GM13976 (cell line): ENCODE measurements around the gene E2F2.

ENCODE experiments used
- DNase-seq: peaks from one replicate; pipeline ENCODE4 v3.0.0; 2012; ENCODE audit warnings: low spot score
- CTCF ChIP-seq: IDR thresholded peaks from 2 replicates; pipeline ENCODE4 v1.5.1; 2012; ENCODE audit warnings: borderline replicate concordance, mild to moderate bottlenecking; ENCODE audit not compliant: insufficient read depth; ENCODE audit errors: extremely low read depth, missing control alignments, control extremely low read depth
- in situ Hi-C: fragments of 300-500 bp; cut with MboI; formaldehyde crosslinking; loops from one replicate; pipeline ENCODE4 v1.12.0; 2022; ENCODE audit warnings: low sequenced_read_pairs, mixed read lengths, inconsistent platforms; ENCODE audit not compliant: unreplicated experiment

The E2F2 gene

GRCh38 chr1:23530747-23531561, at the start of gene E2F2:
Gene E2F2 (minus strand): TSS chr1:23531233. CDS start chr1:23530793, 440 bp downstream.
- peak; percentile 25 for TF ChIP-seq CTCF
- in situ Hi-C loops: no loop called here
- DNase-seq: peak; percentile 97

GRCh38 chr1:23578997-23579363, 47.9 kb upstream of the E2F2 start:
- in situ Hi-C loops: no loop called here
- TF ChIP-seq CTCF: no peak
- DNase-seq: no peak

GRCh38 chr1:23578311-23578996, 47.4 kb upstream of the E2F2 start:
- no peak for DNase-seq
- in situ Hi-C loops: no loop called here
- TF ChIP-seq CTCF: no peak

GRCh38 chr1:23577056-23578004, 46.3 kb upstream of the E2F2 start:
- in situ Hi-C loops: no loop called here
- peak; percentile 74 for DNase-seq
- TF ChIP-seq CTCF: no peak

- no peak for TF ChIP-seq CTCF
- in situ Hi-C loops: no loop called here
- DNase-seq: no peak
Observed at GRCh38 chr1:23576338-23577055, 45.5 kb upstream of the E2F2 start.
